ENCODE measurements around the gene OPRPN.

OPRPN gene

GRCh38 chr4:70397580-70397979 lies at the start of gene OPRPN:
Gene OPRPN, plus strand, starts transcription at chr4:70397940. Its CDS starts 1,346 bp downstream, at chr4:70399286.
- DNase-seq (ENCODE audit: low spot score), result no peak

DNA sequence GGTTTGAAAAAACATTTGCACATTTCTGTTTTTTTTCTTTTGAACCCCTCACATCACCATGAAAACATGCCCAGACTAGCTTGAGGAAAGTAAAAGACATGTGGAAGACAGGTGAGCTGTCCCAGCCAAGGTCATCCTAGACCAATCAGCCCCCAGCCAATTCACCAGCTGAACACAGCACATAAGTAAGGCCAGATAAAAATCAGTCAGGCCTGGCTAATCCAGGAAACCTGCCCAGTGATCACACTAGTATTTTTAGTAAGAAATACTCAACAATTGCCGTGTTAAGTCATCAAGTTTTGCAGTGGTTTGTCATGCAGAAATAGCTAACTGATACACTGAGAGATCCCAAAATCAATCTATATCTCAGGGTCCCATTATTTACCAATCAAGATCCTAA lies 41.6 kb upstream of the OPRPN start:
- no peak for DNase-seq (ENCODE audit: low spot score)

DNA sequence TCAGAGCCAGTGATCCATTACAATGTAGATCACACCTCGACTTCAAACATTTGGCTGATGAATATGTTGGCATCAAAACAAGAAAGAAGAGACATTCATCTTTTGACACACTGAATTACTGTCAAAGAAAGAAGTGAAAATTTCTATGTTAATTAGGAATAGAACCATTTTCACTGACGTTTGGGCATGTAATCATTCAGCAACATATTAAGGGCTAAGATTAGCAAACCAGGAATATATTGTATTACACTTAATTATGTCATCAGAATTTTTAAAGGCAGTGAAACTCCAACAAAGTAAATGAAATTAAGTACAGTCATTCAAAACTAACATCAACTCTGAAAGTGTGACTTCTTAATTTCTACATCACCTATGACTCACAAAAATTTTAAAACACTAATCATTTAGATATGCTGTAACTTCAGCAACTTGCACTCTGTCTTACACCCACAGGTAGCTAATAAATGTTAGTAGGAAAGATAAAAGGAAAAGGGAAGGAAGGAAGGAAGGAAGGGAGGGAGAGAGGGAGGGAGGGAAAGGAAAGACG lies 38.6 kb upstream of the OPRPN start:
- DNase-seq (ENCODE audit: low spot score), result no peak

GRCh38 chr4:70360460-70360859 lies 37.3 kb upstream of the OPRPN start, which contains the start of gene SMR3A:
Gene SMR3A, plus strand, starts transcription at chr4:70360760. Its CDS starts 1,356 bp downstream, at chr4:70362116.
- DNase-seq (ENCODE audit: low spot score), result no peak

- DNase-seq (ENCODE audit: low spot score), result no peak
Observed at GRCh38 chr4:70364002-70364401, 33.7 kb upstream of the OPRPN start.

DNA sequence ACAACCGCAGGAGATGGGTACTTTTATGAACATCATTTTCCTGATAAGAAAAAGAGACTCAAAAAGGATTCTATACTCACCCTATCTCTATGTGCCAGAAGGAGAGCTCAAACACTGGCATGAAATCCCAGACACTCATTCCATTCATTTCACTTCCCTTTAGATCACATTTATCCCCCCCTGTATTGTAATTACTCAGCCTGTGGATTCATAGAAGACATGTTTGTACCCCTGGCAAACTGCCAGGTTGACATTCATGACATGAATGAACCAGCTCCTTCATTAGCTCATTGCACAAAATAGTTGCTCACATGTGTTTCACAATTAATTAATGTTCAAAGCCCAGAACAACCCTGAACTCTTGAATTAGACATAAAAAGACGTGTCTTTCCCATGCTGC lies 32.3 kb upstream of the OPRPN start:
- no peak for DNase-seq (ENCODE audit: low spot score)

- DNase-seq (ENCODE audit: low spot score), result no peak
Observed at GRCh38 chr4:70367813-70368212, 29.9 kb upstream of the OPRPN start.

DNA sequence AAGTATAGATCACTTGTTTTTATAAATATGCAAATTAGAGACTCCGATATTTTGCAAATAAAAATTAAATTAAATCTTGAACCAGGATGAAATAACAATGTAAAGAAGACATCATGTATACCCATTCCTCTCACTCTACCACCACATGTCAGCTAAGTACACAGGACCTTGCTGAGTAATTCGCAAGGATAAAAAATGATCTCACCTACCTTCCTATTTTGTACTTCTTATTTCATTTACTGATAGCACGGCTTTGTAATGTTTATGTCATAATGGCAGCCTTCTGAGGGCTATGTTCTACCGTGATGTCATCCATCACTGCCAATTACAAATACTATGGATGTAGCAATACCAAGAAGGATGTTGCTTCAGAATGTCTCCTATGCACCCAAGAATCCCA lies 25.8 kb upstream of the OPRPN start:
- DNase-seq (ENCODE audit: low spot score), result no peak

GRCh38 chr4:70372760-70373159 lies 25.0 kb upstream of the OPRPN start:
- no peak for DNase-seq (ENCODE audit: low spot score)

DNA sequence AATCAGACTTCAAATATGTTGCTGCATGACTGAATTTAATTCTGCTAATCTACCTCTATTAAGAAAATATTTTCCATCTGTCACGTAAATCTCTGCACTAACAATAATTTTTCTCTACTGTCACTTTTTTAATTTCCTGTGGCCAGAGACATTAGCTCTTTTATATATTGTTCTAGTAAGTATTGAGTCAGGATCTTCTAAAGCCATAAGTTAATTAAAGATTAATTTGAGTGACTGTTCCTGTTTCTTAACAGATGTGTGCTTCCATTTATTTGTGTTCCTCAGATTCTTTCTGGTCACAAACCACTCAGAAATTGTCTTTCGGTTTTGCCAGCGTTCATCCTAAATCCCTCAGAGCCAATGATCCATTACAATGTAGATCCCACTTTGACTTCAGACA lies 17.2 kb upstream of the OPRPN start:
- no peak for DNase-seq (ENCODE audit: low spot score)

GRCh38 chr4:70382691-70383181 lies 15.0 kb upstream of the OPRPN start, which contains the start of gene SMR3B:
Gene SMR3B, plus strand, starts transcription at chr4:70383131. Its CDS starts 1,380 bp downstream, at chr4:70384511.
- DNase-seq (ENCODE audit: low spot score), result no peak

DNA sequence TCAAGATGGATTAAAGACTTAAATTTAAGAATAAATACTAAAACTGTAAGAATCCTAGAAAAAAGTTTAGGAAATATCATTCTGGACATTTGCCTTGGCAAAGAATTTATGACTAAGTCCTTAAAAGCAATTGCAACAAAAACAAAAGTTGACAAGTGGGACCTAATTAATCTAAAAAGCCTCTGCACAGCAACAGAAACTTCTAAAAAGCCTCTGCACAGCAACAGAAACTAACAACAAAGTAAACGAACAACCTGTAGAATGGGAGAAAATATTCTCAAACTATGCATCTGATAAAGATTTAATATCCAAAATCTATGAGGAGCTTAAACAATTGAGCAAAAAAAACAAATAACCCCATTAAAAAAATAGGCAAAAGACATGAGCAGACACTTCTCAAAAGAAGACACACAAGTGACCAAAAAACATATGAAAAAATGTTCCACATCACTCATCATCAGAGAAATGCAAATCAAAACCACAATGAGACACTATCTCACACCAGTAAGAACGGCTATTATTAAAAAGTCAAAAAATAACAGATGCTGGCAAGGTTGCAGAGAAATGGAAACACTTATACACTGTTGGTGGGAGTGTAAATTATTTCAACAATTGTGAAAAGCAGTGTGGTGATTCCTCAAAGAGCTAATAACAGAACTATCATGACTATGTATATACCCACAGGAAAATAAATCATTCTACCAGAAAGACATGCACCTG lies 5.5 kb upstream of the OPRPN start:
- no peak for DNase-seq (ENCODE audit: low spot score)

DNA sequence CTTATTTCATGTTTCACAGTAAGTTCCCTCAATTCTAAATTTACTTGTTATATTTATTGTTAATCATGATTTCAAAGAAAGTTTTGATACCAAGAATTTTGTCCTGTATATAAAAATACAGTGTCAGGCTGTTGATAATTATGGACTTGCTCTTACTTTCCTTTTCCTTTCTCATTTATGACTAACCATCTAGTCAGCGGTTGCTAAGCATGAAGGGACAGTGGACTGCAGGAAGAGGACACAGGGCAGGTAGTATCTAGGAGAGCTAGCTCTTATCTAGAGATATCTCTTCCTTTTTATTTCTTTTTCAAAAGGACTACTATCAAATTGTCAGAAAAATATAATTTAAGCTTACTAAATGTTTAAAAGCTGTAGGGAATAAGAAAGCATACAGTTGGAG lies 1.6 kb downstream of the OPRPN start:
- no peak for DNase-seq (ENCODE audit: low spot score)

DNA sequence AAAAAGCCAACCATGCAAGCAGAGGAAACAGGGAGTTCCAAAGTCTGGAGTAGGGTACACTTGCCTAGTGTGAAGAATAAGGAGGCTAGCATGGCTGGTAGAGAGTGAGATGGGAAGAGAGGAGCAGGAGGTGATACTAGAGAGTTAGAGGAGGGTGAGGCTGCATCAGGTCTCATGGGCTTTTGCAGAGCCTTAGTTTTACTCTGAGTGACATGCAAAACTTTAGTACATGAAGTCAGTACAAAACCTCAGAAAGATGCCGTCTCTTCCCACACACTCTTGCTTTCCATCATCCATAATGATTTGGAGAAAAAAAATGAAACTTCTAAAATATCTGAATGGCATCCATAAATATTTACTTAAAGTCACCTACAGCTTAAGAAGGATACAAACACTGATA lies 5.0 kb downstream of the OPRPN start:
- no peak for DNase-seq (ENCODE audit: low spot score)

DNA sequence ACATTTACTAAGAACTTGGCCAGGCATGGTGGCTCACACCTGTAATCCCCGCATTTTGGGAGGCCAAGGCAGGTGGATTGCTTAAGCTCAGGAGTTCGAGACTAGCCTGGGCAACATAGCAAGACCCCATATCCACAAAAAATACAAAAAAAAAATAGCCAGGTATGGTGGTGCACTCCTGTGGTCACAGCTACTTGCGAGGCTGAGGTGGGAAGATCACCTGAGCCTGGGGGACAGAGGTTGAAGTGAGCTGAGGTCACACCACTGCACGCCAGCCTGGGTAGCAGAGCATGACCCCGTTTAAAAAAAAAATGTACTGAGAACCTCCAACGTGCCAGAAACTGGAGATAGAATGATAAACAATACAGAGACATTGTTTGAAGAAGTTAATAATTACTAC lies 8.0 kb downstream of the OPRPN start:
- no peak for DNase-seq (ENCODE audit: low spot score)

- no peak for DNase-seq (ENCODE audit: low spot score)
Observed at GRCh38 chr4:70425306-70425705, 27.6 kb downstream of the OPRPN start.

DNA sequence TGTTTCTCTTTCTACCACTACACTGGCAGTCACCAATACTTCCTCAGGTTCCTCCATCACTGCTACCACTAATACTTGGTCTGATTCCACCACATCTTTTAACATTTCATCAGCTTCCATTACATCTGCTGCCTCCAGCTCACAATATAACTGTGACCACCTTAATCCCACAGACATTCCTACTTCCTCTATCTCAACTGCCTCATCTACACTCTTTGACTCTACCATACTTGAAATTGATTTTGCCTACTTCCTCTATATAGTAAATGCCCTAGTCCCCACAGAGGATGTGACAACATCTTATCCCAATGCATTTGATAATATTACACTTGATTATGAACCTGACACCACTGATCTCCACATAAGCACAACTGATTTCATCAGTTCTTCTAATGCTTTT lies 29.0 kb downstream of the OPRPN start:
- no peak for DNase-seq (ENCODE audit: low spot score)

DNA sequence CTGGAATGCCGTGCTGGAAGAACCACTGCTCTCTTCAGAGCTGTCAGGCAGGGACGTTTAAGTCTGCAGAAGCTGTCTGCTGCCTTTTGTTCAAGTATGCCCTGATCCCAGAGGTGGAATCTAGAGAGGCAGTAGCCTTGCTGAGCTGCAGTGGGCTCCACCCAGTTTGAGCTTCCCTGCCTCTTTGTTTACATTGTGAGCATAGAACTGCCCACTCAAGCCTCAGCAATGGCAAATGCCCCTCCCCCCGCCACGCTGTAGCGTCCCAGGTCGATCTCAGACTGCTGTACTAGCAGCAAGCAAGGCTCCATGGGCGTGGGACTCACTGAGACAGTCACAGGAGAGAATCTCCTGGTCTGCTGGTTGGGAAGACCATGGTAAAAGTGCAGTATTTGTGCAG lies 39.5 kb downstream of the OPRPN start:
- DNase-seq (ENCODE audit: low spot score), result no peak

GRCh38 chr4:70442474-70442873 lies 44.7 kb downstream of the OPRPN start:
- DNase-seq (ENCODE audit: low spot score), result no peak

GRCh38 chr4:70443329-70443728 lies 45.6 kb downstream of the OPRPN start:
- no peak for DNase-seq (ENCODE audit: low spot score)

DNA sequence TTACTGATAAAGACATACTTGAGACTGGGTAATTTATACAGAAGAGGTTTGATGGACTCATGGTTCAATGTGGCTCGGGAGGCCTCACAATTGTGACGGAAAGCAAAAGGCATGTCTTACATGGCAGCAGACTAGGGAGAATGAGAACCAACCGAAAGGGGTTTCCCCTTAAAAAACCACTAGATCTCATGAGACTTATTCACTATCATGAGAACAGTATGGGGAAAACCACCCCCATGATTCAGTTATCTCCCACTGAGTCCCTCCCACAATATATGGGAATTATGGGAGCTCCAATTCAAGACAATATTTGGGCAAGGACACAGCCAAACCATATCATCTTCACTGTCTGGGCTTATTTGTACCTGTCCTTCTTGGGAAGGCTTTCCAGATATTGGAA lies 51.5 kb downstream of the OPRPN start:
- DNase-seq (ENCODE audit: low spot score), result no peak

DNA sequence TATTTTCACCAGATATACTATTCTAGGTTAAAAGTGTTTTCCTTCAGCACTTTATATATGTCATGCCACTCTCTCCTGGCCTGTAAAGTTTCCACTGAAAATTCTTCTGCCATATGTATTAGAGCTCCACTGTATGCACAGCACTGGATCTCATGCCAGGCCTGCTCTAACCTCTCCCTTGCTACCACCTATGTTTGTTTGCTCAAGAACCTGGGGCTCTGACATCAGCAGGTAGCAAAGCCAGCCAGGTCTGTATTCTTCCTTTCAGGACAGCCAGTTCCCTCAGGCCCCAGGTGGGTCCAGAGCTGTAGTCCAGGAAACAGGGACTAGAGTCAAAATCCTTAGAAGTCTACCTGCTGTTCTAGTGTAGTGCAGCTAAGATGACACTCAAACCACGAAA lies 55.2 kb downstream of the OPRPN start:
- DNase-seq (ENCODE audit: low spot score), result no peak
